ENCODE measurements around the gene REV1.
"Not testable (repeated sequence)": the region's sequence is repeated elsewhere in the genome, so short reads cannot be mapped to it uniquely, and the experiment has no call there.

The REV1 gene

GRCh38 chr2:99373144-99373543 lies 116.7 kb downstream of the REV1 start (continued):
- no peak for TF ChIP-seq AEBP2 (tag by site-specific recombination; IDR thresholded peaks at IDR 0.05; ENCODE audit: borderline replicate concordance)
- no peak for TF ChIP-seq ZNF404 (tag by site-specific recombination; IDR thresholded peaks at IDR 0.05)
- TF ChIP-seq ZNF23 (tag by site-specific recombination; IDR thresholded peaks at IDR 0.05; ENCODE audit: borderline replicate concordance): no peak
- no peak for TF ChIP-seq GLIS1 (tag by site-specific recombination; IDR thresholded peaks at IDR 0.05)

GRCh38 chr2:99368854-99369253 lies 121.0 kb downstream of the REV1 start:
- POLR2A ChIA-PET; CTCF ChIA-PET; H3K4me1 ChIP-seq (ENCODE audit: control insufficient read depth, insufficient read depth, low read length); H3K9me3 ChIP-seq (ENCODE audit: control insufficient read depth, insufficient read depth, low read depth, low read length); H3K4me3 ChIP-seq (ENCODE audit: low read depth, low read length); H3K27ac ChIP-seq (ENCODE audit: extremely low read depth, low read depth, low read length): not testable (repeated sequence)
- H3K36me3 ChIP-seq (ENCODE audit: control insufficient read depth in 2 of 2, insufficient read depth in 1 of 2, low read length in 2 of 2): peaks cover 76 to 90% of the 10 kb centered on the region in 2 experiments

GRCh38 chr2:99365661-99366060 lies 124.2 kb downstream of the REV1 start:
- POLR2A ChIA-PET: interaction anchor here (2.2 kb wide), 1 partner anchor 29 kb away, joined by 8 read pairs; the partner anchor contains the start of gene EIF5B
- Histone ChIP-seq H3K27ac (ENCODE audit: extremely low read depth, low read depth, low read length) (no peak overlapping the region), H3K9me3 (ENCODE audit: control insufficient read depth, insufficient read depth, low read depth, low read length) (no peaks in the 10 kb centered on the region), H3K36me3 (ENCODE audit: control insufficient read depth in 2 of 2, insufficient read depth in 1 of 2, low read length in 2 of 2) (peaks cover 69 to 83% of the 10 kb centered on the region in 2 experiments), H3K4me1 (ENCODE audit: control insufficient read depth, insufficient read depth, low read length) (no peaks in the 10 kb centered on the region), H3K4me3 (ENCODE audit: low read depth, low read length) (no peak overlapping the region)
- TF ChIP-seq SP7 (tag by site-specific recombination; IDR thresholded peaks at IDR 0.05) (no peak), ZNF10 (tag by site-specific recombination; IDR thresholded peaks at IDR 0.05) (no peak), ZNF112 (tag by site-specific recombination; IDR thresholded peaks at IDR 0.05) (no peak), ZBTB20 (tag by site-specific recombination; IDR thresholded peaks at IDR 0.05) (no peak), ZNF692 (tag by site-specific recombination; IDR thresholded peaks at IDR 0.05) (no peak), ZNF571 (tag by site-specific recombination; IDR thresholded peaks at IDR 0.05) (no peak), ZNF830 (tag by site-specific recombination; IDR thresholded peaks at IDR 0.05; ENCODE audit: low read depth) (no peak), KLF9 (tag by site-specific recombination; IDR thresholded peaks at IDR 0.05; ENCODE audit: low read depth) (no peak), ZNF169 (tag by site-specific recombination; IDR thresholded peaks at IDR 0.05) (no peak), IKZF3 (tag by site-specific recombination; IDR thresholded peaks at IDR 0.05) (no peak), SALL2 (tag by site-specific recombination; IDR thresholded peaks at IDR 0.05; ENCODE audit: borderline replicate concordance) (no peak), ZBTB10 (tag by site-specific recombination; IDR thresholded peaks at IDR 0.05) (no peak), YY1 (tag by site-specific recombination; IDR thresholded peaks at IDR 0.05) (no peak), ZNF211 (tag by site-specific recombination; IDR thresholded peaks at IDR 0.05; ENCODE audit: low read depth) (no peak), REPIN1 (tag by site-specific recombination; IDR thresholded peaks at IDR 0.05; ENCODE audit: low read depth) (no peak), TCF7L2 (IDR thresholded peaks at IDR 0.05; ENCODE audit: borderline replicate concordance, low read depth, low read length) (no peak), SP3 (tag by site-specific recombination; IDR thresholded peaks at IDR 0.05) (no peak)
- CTCF ChIA-PET: interaction anchor here (1.1 to 1.2 kb wide), 2 partner anchors 14 to 28 kb away, joined by 3 read pairs; partner anchors contain the start of gene EIF5B
